HepG2 (cell line): ENCODE results near the gene LHFPL2. TPM values are rescaled to one million over a fixed set of nuclear protein-coding genes. Genes with fewer than 3 reads are reported as not detected.

Experiments
- ATAC-seq: fragments of 200-7000 bp; cut with Tn5 transposase; 3 replicates; pipeline ENCODE4 v1.9.1; 2020; ENCODE audit warnings: mild to moderate bottlenecking, moderate library complexity
- BruUV-seq: library from RNA; stranded (reverse); fragments of 400-500 nt; replicated peaks from 2 replicates; lab custom pipeline; 2021; lab: Mats Ljungman, UMichigan
- CTCF ChIA-PET: fragments of 300-600 bp; formaldehyde crosslinking; extraction: SDS; loops from one replicate; lab custom pipeline; 2021; ENCODE audit warnings: low total read pairs, inconsistent platforms, low intra/inter-chr PET ratio; lab: Yijun Ruan, JAX
- POLR2A ChIA-PET: fragments of 350-600 bp; sonication (Branson Sonifier 250); formaldehyde crosslinking; loops from one replicate; lab custom pipeline; 2020; ENCODE audit warnings: antibody characterized with exemption, inconsistent platforms; lab: Yijun Ruan, JAX
- DNase-seq: peaks from one replicate; pipeline ENCODE4 v3.0.0-alpha.2; 2015; ENCODE audit warnings: low spot score
- FAIRE-seq: peaks from 3 replicates; lab custom pipeline; 2011; peaks lifted over from hg19 to GRCh38; lab: Jason Lieb, UNC
- H2AFZ ChIP-seq: one replicate; pipeline ENCODE4 v1.6.1; 2011; ENCODE audit warnings: low read length, inconsistent platforms
- H3K27ac ChIP-seq: fragments of 300-600 bp; 3 replicates; pipeline ENCODE4 v1.8.0; 2011; ENCODE audit warnings: mixed run types, mild to moderate bottlenecking, mixed read lengths, low read length, inconsistent platforms; ENCODE audit not compliant: insufficient read depth; ENCODE audit errors: extremely low read length
- H3K27me3 ChIP-seq, 2 experiments: fragments of 200-600 bp in 1 of 2; 2 replicates in 1 of 2; 3 replicates in 1 of 2; pipeline versions ENCODE4 v1.6.0 to v1.8.0; 2011; ENCODE audit warnings: low read length in 2 of 2, mild to moderate bottlenecking in 2 of 2, moderate library complexity in 2 of 2, inconsistent platforms in 1 of 2; ENCODE audit not compliant: insufficient read depth in 2 of 2, control insufficient read depth in 1 of 2
- H3K36me3 ChIP-seq, 2 experiments: fragments of 200-600 bp in 1 of 2; replicated peaks in 1 of 2; 2 replicates in 1 of 2; 3 replicates in 1 of 2; pipeline versions ENCODE4 v1.5.1 to v1.8.0; 2011; ENCODE audit warnings: low read length in 2 of 2, inconsistent platforms in 1 of 2; ENCODE audit not compliant: insufficient read depth in 2 of 2, control insufficient read depth in 1 of 2
- H3K4me1 ChIP-seq: 2 replicates; pipeline ENCODE4 v1.5.1; 2012; ENCODE audit warnings: low read length, inconsistent platforms; ENCODE audit not compliant: insufficient read depth
- H3K4me2 ChIP-seq: 2 replicates; pipeline ENCODE4 v1.6.0; 2011; ENCODE audit warnings: low read depth, low read length, inconsistent platforms
- H3K4me3 ChIP-seq, 3 experiments: fragments of 200-600 bp in 1 of 3; sonication (generic), shearing (Covaris generic) in 1 of 3; replicated peaks in 1 of 3; 2 replicates each; pipeline ENCODE4 v1.5.1; 2011 to 2016; ENCODE audit warnings: low read length in 3 of 3, inconsistent platforms in 2 of 3, low read depth in 2 of 3, mild to moderate bottlenecking in 2 of 3, control low read depth in 1 of 3, mixed read lengths in 1 of 3; ENCODE audit not compliant: insufficient read depth in 1 of 3
- H3K79me2 ChIP-seq: one replicate; pipeline ENCODE4 v1.6.1; 2011; ENCODE audit warnings: low read length, inconsistent platforms; ENCODE audit not compliant: insufficient read depth
- H3K9ac ChIP-seq: 2 replicates; pipeline ENCODE4 v1.6.0; 2011; ENCODE audit warnings: mild to moderate bottlenecking, low read depth, low read length, inconsistent platforms; ENCODE audit not compliant: insufficient read depth
- H3K9me3 ChIP-seq: 2 replicates; pipeline ENCODE4 v1.5.1; 2012; ENCODE audit warnings: mild to moderate bottlenecking, low read length
- H4K20me1 ChIP-seq: 2 replicates; pipeline ENCODE4 v1.6.0; 2011; ENCODE audit warnings: inconsistent platforms, mild to moderate bottlenecking, low read length, moderate library complexity; ENCODE audit not compliant: insufficient read depth
- CREM ChIP-seq, 2 experiments: sonication (generic) in 1 of 2; formaldehyde crosslinking in 1 of 2; IDR thresholded peaks; 2 replicates each; pipeline versions ENCODE4 v1.4.0 to v1.6.1; 2016 to 2020; ENCODE audit warnings: antibody characterized with exemption in 1 of 2, mild to moderate bottlenecking in 1 of 2, missing genetic modification reagents in 1 of 2
- ZNF564 ChIP-seq: sonication (generic); formaldehyde crosslinking; IDR thresholded peaks from 2 replicates; pipeline ENCODE4 v1.8.1; 2023; ENCODE audit warnings: mild to moderate bottlenecking, missing genetic modification reagents
- WGBS: methylation state at CpG from one replicate; pipeline ENCODE4 v1.1.6; 2017; ENCODE audit warnings: low lambda C conversion rate; 5-methylcytosine and 5-hydroxymethylcytosine counted together
- in situ Hi-C: cut with HindIII; loops from 2 replicates; pipeline ENCODE4 v1.10.0; 2017; ENCODE audit warnings: low pct_unique_long_range_greater_than_20kb; ENCODE audit not compliant: extremely low pct_ligation_motif_present
- intact Hi-C: fragments of 100-400 bp; cut with micrococcal nuclease; formaldehyde crosslinking; loops from one replicate; pipeline ENCODE4 v1.10.0; 2022; ENCODE audit not compliant: unreplicated experiment
- polyA plus RNA-seq, 8 experiments: library from polyadenylated mRNA; depleted of rRNA in 3 of 8; stranded (reverse) in 7 of 8; unstranded in 1 of 8; fragments of >200 nt; fragmentation: Illumina TruSeq in 4 of 8; extraction: Trizol in 4 of 8; gene quantifications; 2 replicates each; pipeline versions ENCODE4 v1.2.1 to v1.2.3, GENCODE V29; 2011 to 2016; ENCODE audit warnings: low read depth in 4 of 8, missing spikeins in 1 of 8, mixed read lengths in 1 of 8; ENCODE audit not compliant: insufficient read depth in 1 of 8
- total RNA-seq, 5 experiments: library from RNA; depleted of rRNA; stranded (reverse); fragments of >200 nt; fragmentation: Illumina TruSeq; extraction: Trizol; gene quantifications; 2 replicates each; pipeline ENCODE4 v1.2.3, GENCODE V29; 2016; ENCODE audit warnings: low read depth in 1 of 5
- TF ChIP-seq, protein P1 (sequence below): sonication (generic); formaldehyde crosslinking; IDR thresholded peaks from 2 replicates; pipeline ENCODE4 v1.4.0; 2020; ENCODE audit warnings: missing genetic modification reagents, borderline replicate concordance
- TF ChIP-seq, protein P2 (sequence below): IDR thresholded peaks from 2 replicates; pipeline ENCODE4 v1.6.1; 2016
- TF ChIP-seq, protein P3 (sequence below): sonication (generic); formaldehyde crosslinking; IDR thresholded peaks from 2 replicates; pipeline ENCODE4 v1.4.0; 2020; ENCODE audit warnings: missing genetic modification reagents, mild to moderate bottlenecking, borderline replicate concordance
- TF ChIP-seq, protein P4 (sequence below): sonication (generic); formaldehyde crosslinking; IDR thresholded peaks from 2 replicates; pipeline ENCODE4 v1.4.0; 2020; ENCODE audit warnings: low read depth, mild to moderate bottlenecking, missing genetic modification reagents
- TF ChIP-seq, protein P5 (sequence below): sonication (generic); formaldehyde crosslinking; IDR thresholded peaks from 2 replicates; pipeline ENCODE4 v1.4.0; 2020; ENCODE audit warnings: missing genetic modification reagents, borderline replicate concordance

Gene LHFPL2
- total and polyA plus RNA-seq, 2 of the 13 experiments (the other 11 are each of a cell fraction or from before 2014, with no cell fraction given) = 6.0 to 20.0 TPM

DNA sequence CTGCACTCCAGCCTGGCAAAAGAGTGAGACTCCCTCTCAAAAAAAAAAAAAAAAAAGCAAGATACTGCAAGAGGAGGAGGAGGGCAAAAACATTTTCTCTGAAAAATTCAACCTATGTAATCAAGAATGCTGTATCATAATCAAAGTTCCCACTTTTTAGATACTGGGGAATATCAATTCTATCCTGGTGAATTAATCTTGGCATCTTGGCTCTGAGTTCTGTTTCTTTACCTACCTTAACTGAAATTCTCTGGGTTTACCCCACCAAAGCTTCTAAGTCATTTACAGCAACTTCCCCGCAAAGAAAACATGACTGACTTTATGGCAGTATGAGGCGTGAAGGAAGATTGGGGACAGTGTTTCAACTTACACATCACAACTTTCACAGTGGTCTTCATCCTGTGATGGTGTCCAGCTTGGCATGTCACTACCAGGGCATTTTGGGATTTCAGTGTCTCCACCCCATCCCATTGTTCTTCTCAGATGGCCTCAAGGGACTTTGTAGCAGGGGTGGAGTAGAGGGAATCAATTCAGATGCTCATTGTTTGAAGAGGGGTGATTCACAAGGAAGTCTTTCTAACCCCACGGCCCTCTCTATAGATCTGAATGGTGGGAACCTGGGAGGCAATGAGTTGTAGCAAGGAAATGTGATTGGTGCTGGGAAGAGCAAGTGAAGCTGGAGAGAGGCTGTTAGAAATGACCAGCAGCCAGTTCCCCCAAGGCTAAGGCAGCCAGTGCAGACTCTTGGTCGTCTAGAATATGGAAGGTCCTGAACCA lies 157.7 kb downstream of the LHFPL2 start:
- H3K4me2 ChIP-seq = no peak overlapping the region
- ChIA-PET CTCF (no interaction called here), POLR2A (no interaction called here)
- no peaks in the 10 kb centered on the region for H3K79me2 ChIP-seq
- H3K27ac ChIP-seq = no peak overlapping the region
- H3K4me1 ChIP-seq = no peaks in the 10 kb centered on the region
- ATAC-seq (no peak), FAIRE-seq (no peak), DNase-seq (no peak)
- no peak overlapping the region for H3K4me3 ChIP-seq
- 97% methylated on average over 4 of the region's 4 CpGs for WGBS
- intact Hi-C loops (no loop called here), in situ Hi-C loops (no loop called here)
- H3K9ac ChIP-seq = no peak overlapping the region
- no peaks in the 10 kb centered on the region for H3K27me3 ChIP-seq
- no peaks in the 10 kb centered on the region for H4K20me1 ChIP-seq
- no peaks in the 10 kb centered on the region for H3K9me3 ChIP-seq
- no peak overlapping the region for H2AFZ ChIP-seq
- H3K36me3 ChIP-seq = peaks cover 16 to 41% of the 10 kb centered on the region in 2 experiments
- no TSS peak for BruUV-seq
- TF ChIP-seq ZNF564 (CRISPR knock-in tag) (no peak), CREM (IDR thresholded peaks at IDR 0.05) (no peak), CREM (CRISPR knock-in tag; IDR thresholded peaks at IDR 0.05) (no peak)
- TF ChIP-seq, protein P1, sequence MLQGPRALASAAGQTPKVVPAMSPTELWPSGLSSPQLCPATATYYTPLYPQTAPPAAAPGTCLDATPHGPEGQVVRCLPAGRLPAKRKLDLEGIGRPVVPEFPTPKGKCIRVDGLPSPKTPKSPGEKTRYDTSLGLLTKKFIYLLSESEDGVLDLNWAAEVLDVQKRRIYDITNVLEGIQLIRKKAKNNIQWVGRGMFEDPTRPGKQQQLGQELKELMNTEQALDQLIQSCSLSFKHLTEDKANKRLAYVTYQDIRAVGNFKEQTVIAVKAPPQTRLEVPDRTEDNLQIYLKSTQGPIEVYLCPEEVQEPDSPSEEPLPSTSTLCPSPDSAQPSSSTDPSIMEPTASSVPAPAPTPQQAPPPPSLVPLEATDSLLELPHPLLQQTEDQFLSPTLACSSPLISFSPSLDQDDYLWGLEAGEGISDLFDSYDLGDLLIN = no peak
- TF ChIP-seq, protein P2, sequence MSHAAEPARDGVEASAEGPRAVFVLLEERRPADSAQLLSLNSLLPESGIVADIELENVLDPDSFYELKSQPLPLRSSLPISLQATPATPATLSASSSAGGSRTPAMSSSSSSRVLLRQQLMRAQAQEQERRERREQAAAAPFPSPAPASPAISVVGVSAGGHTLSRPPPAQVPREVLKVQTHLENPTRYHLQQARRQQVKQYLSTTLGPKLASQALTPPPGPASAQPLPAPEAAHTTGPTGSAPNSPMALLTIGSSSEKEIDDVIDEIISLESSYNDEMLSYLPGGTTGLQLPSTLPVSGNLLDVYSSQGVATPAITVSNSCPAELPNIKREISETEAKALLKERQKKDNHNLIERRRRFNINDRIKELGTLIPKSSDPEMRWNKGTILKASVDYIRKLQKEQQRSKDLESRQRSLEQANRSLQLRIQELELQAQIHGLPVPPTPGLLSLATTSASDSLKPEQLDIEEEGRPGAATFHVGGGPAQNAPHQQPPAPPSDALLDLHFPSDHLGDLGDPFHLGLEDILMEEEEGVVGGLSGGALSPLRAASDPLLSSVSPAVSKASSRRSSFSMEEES = no peak
- TF ChIP-seq, protein P3, sequence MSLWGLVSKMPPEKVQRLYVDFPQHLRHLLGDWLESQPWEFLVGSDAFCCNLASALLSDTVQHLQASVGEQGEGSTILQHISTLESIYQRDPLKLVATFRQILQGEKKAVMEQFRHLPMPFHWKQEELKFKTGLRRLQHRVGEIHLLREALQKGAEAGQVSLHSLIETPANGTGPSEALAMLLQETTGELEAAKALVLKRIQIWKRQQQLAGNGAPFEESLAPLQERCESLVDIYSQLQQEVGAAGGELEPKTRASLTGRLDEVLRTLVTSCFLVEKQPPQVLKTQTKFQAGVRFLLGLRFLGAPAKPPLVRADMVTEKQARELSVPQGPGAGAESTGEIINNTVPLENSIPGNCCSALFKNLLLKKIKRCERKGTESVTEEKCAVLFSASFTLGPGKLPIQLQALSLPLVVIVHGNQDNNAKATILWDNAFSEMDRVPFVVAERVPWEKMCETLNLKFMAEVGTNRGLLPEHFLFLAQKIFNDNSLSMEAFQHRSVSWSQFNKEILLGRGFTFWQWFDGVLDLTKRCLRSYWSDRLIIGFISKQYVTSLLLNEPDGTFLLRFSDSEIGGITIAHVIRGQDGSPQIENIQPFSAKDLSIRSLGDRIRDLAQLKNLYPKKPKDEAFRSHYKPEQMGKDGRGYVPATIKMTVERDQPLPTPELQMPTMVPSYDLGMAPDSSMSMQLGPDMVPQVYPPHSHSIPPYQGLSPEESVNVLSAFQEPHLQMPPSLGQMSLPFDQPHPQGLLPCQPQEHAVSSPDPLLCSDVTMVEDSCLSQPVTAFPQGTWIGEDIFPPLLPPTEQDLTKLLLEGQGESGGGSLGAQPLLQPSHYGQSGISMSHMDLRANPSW = no peak
- TF ChIP-seq, protein P4, sequence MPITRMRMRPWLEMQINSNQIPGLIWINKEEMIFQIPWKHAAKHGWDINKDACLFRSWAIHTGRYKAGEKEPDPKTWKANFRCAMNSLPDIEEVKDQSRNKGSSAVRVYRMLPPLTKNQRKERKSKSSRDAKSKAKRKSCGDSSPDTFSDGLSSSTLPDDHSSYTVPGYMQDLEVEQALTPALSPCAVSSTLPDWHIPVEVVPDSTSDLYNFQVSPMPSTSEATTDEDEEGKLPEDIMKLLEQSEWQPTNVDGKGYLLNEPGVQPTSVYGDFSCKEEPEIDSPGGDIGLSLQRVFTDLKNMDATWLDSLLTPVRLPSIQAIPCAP (CRISPR knock-in tag) = no peak
- TF ChIP-seq, protein P5, sequence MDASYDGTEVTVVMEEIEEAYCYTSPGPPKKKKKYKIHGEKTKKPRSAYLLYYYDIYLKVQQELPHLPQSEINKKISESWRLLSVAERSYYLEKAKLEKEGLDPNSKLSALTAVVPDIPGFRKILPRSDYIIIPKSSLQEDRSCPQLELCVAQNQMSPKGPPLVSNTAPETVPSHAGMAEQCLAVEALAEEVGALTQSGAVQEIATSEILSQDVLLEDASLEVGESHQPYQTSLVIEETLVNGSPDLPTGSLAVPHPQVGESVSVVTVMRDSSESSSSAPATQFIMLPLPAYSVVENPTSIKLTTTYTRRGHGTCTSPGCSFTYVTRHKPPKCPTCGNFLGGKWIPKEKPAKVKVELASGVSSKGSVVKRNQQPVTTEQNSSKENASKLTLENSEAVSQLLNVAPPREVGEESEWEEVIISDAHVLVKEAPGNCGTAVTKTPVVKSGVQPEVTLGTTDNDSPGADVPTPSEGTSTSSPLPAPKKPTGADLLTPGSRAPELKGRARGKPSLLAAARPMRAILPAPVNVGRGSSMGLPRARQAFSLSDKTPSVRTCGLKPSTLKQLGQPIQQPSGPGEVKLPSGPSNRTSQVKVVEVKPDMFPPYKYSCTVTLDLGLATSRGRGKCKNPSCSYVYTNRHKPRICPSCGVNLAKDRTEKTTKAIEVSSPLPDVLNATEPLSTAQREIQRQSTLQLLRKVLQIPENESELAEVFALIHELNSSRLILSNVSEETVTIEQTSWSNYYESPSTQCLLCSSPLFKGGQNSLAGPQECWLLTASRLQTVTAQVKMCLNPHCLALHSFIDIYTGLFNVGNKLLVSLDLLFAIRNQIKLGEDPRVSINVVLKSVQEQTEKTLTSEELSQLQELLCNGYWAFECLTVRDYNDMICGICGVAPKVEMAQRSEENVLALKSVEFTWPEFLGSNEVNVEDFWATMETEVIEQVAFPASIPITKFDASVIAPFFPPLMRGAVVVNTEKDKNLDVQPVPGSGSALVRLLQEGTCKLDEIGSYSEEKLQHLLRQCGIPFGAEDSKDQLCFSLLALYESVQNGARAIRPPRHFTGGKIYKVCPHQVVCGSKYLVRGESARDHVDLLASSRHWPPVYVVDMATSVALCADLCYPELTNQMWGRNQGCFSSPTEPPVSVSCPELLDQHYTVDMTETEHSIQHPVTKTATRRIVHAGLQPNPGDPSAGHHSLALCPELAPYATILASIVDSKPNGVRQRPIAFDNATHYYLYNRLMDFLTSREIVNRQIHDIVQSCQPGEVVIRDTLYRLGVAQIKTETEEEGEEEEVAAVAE (CRISPR knock-in tag) = no peak
